ENCODE results near the gene NAB2.

DNA sequence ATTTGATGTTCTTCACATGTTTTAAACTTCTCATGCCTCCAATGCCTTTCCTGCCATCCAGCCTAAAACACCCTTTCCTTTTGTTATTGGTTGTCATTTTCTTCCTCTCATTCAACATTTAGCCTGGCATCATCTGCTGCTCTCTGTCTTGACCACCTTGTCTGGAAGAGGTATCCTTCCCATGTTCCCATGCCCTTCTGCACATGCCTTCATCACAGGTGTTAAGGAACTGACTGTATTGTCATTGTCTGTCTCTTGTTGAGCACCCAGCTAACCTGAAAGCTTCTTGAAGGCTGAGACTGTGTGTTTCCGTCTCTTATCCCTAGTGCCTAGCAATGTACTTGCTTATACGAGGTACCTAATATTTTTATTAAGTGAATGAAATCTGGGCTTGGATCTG is 34.9 kb downstream of the NAB2 start:
- no peak for TF ChIP-seq ZNF274 (IDR thresholded peaks at IDR 0.05; ENCODE audit: low read depth, low read length)
- TF ChIP-seq YY1 (IDR thresholded peaks at IDR 0.05; ENCODE audit: insufficient read depth, insufficient read length): no peak
- no peak for TF ChIP-seq SUZ12 (IDR thresholded peaks at IDR 0.05; ENCODE audit: extremely low read depth, insufficient read depth, insufficient read length)

Measured in NT2/D1 (cell line).